ENCODE data around the gene ZNF358.

DNA sequence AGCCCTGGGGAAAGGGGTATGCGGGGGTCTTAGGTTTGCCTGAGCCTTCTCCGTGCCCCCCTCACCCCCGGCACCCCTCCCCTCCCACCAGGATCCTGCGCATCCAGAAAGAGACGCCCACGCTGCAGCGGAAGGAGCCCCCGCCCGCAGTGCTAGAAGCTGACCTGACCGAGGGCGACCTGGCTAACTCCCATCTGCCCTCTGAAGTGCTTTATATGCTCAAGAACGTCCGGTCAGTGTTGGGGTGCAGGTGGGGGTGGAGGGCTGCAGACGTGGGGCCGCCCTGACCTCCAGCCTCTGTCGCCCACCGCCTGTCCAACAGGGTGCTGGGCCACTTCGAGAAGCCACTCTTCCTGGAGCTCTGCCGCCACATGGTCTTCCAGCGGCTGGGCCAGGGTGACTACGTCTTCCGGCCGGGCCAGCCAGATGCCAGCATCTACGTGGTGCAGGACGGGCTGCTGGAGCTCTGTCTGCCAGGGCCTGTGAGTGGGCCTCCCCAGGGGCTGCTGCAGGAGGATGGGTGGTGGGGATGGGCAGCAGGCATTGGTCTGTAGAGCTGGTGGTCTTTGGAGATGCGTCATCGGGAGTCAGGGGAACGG is 24.0 kb downstream of the ZNF358 start:
- TF ChIP-seq, protein P1, sequence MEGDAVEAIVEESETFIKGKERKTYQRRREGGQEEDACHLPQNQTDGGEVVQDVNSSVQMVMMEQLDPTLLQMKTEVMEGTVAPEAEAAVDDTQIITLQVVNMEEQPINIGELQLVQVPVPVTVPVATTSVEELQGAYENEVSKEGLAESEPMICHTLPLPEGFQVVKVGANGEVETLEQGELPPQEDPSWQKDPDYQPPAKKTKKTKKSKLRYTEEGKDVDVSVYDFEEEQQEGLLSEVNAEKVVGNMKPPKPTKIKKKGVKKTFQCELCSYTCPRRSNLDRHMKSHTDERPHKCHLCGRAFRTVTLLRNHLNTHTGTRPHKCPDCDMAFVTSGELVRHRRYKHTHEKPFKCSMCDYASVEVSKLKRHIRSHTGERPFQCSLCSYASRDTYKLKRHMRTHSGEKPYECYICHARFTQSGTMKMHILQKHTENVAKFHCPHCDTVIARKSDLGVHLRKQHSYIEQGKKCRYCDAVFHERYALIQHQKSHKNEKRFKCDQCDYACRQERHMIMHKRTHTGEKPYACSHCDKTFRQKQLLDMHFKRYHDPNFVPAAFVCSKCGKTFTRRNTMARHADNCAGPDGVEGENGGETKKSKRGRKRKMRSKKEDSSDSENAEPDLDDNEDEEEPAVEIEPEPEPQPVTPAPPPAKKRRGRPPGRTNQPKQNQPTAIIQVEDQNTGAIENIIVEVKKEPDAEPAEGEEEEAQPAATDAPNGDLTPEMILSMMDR (IDR thresholded peaks at IDR 0.05; ENCODE audit: low read depth, low read length, poor library complexity, severe bottlenecking): no peak
- TF ChIP-seq EZH2phosphoT487 (IDR thresholded peaks at IDR 0.05; ENCODE audit: borderline replicate concordance, low read length): no peak

All from DOHH2 (cell line).